ENCODE data around the gene OSBPL8.

The OSBPL8 gene

DNA sequence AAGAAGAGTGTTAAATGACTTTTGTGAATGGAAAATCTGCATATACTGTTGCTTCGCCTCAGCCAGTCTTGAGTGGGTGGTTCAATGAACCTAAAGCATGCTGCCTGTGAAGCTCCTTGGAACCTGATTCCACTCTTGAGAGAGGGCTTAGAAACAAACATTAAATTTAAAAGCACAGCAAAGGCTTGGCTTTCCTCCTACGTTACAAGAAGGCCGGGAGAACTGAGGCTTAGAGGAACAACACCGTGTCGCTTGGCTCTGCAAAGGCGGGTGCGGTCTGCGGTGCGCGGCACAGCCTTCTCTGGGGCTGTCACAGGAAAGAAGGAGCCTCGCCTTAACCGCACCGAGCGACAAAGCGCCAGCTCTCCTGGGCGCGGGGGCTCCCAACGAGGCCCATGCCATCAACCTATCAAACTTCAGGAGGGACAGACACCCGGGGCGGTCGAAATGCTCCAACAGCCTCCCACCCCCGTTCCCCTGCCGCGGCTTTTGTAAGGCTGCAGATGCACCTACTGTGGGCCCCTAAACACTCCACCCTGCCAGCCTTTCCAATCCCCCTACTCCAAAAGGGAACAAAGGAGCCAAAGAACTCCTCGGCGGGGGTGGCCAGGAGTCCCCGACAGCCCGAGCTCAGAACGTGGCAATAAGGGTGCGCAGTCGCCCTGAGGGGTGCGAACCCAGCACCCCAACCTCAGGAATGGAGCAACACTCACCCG is 729 bp downstream of the OSBPL8 start:
- peak; percentile 56 to 68 (median 62) for DNase-seq (ENCODE audit: low read depth in 2 of 3, low spot score in 2 of 3)

DNA sequence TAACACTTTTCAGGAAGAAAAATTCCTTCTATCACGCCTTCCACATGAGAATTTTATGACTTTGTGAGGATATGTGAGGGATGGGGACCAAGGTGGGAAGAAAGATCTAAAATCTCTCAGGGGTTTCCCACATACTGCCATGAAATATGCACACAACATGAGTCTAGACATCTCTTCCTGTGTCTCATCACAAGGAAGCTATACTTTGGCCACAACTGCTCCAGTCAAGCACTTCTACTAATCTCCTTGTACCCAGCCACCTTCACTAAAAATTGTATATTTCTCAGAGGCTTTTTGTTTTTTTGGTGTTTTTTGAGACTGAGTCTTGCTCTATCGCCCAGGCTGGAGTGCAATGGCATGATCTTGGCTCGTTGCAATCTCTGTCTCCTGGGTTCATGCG is 3.2 kb downstream of the OSBPL8 start:
- no peak for DNase-seq (ENCODE audit: low read depth in 2 of 3, low spot score in 2 of 3)

DNA sequence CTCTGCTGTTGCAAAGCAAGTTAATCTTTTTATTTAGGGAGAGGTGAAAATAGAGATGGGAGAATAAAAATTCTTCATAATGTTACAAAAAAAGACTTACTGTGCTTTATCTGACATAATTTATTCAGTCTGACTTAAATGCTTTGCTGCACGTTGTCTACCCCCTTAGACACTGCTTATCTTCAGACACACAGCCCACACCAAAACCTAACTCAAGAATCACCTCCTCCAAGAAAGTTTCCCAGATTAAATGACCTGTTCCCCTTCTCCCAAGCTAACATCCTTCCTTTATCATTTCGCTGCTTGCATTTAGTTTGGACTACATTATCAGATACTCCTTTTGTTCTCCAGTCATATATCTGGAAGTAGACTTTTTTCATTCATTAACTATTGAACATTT is 3.8 kb downstream of the OSBPL8 start:
- no peak for DNase-seq (ENCODE audit: low read depth in 2 of 3, low spot score in 2 of 3)

DNA sequence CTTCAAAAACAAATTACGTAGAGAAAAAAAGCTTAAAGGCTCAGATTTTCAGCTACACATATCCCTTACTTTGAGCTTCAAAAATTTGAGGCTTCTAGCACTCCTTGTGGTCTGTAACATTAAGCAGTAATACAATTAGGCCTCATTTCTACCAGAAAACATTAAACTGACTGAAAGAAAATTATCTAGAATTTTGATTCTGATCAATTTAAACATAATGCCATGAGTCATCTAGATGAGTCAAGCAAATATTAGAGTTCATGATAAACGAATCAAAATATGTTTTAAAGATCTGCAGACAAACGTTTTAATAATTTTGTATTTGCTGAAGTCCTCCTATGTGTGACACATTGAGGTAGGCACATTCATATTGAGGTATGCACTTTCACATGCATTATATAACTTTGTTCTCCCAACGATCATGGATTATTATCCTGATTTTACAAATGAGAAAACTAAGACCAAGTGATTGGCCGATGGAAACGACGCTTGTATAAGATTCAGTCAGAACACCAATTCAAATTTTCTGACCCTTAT is 4.3 kb downstream of the OSBPL8 start:
- no peak for DNase-seq (ENCODE audit: low read depth in 2 of 3, low spot score in 2 of 3)

DNA sequence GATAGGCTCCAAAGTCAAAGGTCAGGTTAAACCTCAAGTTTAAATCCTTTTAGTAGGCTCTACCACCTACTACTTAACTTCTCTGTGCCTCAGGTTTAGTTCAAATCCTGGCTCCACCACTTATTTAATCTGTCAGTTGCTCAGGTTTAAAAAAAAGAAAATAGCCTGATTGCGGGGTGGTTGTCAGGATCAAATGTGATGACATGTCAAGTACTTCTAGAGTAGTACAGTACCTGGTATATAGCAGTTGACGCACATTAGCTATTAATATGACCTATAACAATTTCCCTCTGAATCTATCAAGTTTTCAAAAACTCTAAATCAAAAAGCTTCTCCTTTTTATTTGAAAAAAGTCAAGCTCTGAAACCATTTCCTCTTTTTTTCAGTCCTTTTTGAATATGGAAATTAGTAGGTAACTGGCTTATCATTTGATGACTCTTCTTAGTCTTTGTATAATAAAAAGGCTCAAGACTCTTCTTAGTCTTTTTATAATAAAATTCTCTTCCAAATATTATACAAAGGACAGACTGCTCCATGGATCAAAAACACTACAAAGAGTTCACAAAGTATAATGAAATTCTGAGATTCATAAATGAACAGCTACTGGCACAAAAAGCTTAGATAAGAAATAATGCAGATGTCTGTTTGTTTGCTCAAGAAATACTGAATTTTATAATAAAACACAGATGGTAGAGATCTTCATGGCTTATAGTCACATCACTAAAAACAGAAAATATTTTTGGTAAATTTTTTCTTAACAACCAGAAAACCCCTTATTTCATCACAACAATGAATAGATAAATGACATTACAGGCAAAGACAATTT is 5.0 kb downstream of the OSBPL8 start:
- DNase-seq (ENCODE audit: low read depth in 2 of 3, low spot score in 2 of 3) = no peak

DNA sequence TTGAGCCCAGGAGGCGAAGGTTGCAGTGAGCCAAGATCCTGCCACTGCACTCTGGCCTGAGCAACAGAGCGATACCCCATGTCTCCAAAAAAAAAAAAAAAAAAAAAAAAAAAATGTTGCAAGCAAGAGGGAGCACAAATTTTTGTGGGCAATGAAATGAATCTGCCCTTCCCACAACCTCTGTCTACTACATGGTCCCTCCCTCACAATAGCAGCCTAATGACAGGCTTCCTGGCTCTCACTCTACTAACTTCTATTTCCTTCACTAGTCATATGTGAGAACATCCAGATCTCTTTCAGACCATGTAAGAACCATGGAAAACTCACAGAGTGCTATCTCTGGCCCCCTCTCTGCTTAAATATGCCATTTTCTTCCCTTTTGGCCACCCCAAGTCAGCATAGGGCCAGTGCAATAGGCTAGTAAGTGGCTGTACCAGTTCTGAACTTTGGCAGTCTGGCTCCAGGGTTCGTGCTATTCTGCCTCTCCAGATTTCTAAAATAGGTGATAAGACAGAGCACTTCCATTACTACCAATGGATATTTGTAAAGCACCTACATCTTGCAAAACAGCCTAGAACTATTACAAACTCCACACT is 7.1 kb downstream of the OSBPL8 start:
- DNase-seq (ENCODE audit: low read depth in 2 of 3, low spot score in 2 of 3) = no peak

DNA sequence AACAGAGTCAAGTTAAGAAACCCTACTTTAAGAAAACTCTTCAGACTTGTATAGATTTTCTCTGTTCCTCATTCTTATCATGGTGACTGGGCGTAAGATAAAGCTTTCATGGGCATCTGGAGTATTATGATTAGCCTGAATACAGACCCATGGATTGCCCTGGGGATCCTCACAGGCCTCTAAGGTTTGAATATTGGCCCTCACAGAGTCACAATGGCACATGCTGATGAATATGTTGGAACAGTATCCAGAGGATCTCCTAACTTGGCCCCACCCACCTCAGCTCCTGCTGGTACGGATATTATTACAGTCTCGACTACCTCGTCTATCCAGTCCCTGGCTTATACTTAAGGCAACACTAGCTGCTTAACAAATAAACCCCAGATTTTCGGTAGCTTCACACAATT is 8.1 kb downstream of the OSBPL8 start:
- DNase-seq (ENCODE audit: low read depth in 2 of 3, low spot score in 2 of 3) = no peak

DNA sequence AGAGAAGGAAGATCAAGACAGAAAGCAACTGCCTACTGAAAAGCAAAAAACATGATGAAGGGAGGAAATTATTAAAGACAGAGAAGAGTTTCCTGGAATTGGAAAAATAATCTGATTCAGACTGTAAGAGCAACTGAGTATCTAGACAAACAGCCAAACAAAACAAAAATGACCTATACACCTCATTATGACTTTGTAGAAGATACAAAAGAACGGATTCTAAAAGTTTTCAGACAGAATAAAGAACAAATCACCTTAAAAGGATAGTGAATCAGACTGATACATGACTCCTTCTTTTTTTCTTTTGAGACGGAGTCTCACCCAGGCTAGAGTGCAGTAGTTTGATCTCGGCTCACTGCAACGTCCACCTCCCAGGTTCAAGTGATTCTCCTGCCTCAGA is 10.4 kb downstream of the OSBPL8 start:
- no peak for DNase-seq (ENCODE audit: low read depth in 2 of 3, low spot score in 2 of 3)

DNA sequence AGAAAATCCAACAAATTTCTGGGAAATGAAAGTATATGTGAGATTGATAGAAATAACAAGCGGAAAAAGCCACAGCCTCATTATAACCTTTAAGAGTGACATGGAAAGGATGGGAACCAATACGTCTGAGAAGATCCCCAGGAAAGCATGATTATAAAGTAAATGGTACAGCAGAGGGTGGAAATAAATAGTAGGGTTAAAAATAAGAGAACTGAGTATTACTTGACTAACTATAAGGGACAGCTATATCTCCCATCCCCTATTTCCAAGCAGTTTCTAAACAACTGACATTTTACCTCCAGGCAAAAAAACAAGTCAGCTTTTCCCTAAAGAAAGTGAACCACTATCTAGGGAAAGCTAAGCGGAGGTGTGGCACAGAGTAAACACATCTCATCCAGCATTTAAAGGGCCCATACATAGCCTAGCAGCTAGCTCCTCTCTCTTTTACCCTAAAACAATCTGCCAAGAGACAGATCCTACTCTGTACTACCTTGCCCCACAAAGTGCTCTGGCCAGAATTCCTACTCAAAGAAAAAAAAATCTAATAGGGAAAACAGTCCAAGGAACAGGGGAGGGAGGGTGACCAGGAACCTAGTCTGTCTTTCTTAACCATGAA is 11.2 kb downstream of the OSBPL8 start:
- no peak for DNase-seq (ENCODE audit: low read depth in 2 of 3, low spot score in 2 of 3)

DNA sequence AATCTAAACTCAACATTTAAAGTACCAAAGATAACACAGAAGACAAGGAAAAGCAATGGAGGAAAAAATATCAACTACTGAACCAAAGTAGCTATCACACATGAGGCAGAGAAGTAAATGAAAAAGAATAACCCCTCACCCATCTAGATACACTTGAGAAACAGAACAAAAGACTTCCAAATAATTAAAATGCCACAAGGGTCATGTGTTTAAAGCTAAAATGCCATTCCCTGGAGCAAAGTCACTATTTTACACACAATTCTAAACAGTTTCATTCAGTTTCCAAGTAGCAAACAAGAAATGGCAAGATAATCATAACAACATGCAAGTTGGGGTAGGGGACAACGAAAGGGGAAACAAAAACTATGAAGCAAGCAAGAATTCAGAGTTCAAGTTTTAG is 12.0 kb downstream of the OSBPL8 start:
- DNase-seq (ENCODE audit: low read depth in 2 of 3, low spot score in 2 of 3) = no peak

DNA sequence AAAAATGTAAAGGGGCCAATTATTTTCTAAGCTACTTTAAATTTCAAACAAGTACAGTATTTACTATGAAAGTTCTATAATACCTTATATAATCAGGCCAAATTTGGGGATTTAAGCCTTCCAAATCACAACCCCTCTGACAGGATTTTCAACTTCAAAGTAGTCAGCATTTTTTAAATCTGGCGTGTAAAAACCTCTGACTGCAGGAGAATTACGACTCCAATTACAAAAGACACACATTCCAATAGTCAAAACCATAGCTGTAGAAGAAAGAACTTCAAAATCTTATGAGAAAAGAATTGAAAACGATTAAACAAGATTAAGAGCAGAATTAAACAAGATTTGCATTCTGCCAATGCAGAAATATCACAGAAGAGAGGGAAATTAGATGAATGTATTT is 12.7 kb downstream of the OSBPL8 start:
- no peak for DNase-seq (ENCODE audit: low read depth in 2 of 3, low spot score in 2 of 3)

DNA sequence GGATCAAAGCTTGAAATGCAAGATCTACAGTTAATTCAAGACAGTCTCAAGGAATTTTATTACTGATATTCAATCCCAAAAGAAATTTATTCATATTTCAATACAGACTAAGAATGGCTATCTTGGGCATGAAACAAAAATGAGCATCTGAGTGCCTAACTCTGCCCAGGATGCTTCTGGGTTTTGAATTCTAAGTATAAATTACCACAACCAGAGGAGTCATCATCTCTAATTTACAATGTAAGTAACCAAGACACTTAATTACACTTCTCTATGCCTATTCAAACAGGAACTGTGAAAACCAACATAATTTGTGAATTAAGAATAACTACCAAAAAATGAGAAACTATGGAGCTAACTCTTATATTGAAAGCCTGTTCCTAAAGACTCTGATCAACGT is 14.1 kb downstream of the OSBPL8 start:
- no peak for DNase-seq (ENCODE audit: low read depth in 2 of 3, low spot score in 2 of 3)

DNA sequence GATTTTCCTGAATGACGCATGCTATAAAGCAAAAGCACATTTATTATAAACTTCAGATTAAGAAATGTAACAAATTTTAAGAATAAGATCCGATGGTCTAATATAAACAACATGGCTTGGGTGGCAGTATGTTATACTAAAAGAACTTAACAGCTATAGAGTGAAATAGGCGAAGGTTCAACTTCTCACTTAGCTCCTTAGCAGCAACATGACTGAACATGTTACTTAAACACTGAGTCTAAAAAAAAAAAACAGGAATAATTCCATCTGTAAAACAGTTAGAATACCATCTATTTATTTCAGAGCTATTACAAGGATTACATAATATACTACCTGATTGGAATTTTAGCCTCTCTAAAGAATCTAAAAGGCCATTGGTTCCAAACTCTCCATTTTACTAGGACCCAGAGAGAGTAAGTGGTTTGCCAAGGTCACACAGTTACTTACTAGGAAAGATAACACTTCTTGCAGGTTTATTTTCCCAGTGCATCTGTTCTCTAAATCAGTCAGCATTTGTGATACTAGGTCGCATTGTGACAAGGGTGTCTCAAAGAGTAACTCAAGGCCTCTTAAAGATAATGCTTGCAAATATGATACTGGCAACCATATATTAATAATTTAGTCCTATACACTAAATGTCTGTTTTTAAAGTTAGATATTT is 14.8 kb downstream of the OSBPL8 start:
- DNase-seq (ENCODE audit: low read depth in 2 of 3, low spot score in 2 of 3) = no peak

DNA sequence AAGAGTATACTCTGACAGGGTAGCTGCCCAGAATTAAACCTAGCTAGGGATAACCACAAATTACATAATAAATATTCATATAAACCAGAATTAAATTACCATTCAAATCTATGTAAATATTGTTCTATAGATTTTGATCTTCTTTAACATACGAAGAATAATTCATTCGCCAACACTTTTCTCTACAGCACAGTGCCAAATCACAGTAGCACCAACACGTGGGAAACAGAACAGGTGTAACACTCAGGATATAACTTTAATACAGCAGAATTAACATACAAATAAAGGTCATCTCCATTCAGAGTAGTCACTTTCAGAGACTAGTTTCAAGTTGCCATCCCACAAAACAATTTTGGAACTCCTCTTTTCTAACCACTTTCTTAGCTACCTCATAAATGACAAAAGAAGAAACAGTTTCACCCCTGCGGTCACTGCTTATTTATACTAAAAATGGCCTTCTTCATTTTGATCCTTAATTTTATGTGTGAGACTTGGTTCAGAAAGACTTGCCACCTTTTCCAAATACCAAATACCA is 15.7 kb downstream of the OSBPL8 start:
- no peak for DNase-seq (ENCODE audit: low read depth in 2 of 3, low spot score in 2 of 3)

DNA sequence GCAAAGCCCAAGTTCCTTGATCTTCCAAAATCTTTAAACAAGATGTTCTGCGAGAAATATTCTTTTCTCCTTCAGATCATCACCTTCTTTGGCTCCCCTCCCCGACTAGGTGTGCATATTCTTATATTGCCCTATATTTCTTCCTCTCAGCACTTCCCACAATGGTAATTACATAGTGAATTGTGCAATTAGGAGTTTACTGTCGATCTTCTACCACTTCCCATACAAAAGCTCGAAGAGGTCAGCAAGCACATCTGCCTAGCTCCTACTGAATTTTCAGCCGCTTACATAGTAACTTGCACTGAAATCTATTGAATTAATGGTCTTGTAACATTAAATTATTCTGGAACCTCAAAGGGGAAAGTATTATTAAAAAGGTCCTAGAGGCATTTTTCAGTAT is 16.7 kb downstream of the OSBPL8 start:
- DNase-seq (ENCODE audit: low read depth in 2 of 3, low spot score in 2 of 3) = no peak

DNA sequence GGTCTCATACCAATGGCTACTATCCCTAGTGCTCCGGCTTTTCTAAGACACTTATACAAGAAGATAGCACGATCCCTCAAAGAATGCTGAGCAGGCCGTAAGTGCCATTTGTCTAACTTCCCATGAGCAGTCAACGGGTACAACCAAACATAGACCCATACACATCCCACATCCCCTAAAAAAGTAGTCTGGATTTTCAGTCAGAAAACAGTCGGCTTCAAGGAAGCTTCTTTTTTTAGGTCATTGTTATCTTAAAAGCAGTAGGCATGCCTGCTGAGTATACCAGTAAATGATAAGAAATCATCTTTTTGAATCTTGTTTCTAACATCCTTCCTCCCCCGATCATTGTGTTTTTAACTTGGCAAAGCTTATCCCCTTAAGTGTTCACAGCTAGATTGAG is 19.8 kb downstream of the OSBPL8 start:
- DNase-seq (ENCODE audit: low read depth in 2 of 3, low spot score in 2 of 3) = no peak

DNA sequence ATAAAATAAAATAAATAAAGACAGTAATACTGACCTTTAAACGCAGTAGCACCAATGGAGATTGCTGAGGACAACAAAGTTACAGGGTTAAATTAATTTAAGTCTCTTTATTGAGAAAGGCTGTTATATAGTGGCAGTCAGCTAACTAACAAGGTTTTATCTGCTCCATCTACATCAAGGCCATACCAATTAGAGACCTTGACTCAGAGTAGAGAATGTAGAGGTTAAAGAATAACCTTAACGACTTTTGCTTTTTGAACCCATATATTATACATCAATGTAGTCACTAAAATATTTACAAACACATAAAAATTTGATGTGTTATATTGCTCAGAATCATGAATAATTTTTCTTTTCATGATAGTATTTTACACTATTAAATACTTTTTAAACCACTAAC is 21.6 kb downstream of the OSBPL8 start:
- DNase-seq (ENCODE audit: low read depth in 2 of 3, low spot score in 2 of 3) = no peak

DNA sequence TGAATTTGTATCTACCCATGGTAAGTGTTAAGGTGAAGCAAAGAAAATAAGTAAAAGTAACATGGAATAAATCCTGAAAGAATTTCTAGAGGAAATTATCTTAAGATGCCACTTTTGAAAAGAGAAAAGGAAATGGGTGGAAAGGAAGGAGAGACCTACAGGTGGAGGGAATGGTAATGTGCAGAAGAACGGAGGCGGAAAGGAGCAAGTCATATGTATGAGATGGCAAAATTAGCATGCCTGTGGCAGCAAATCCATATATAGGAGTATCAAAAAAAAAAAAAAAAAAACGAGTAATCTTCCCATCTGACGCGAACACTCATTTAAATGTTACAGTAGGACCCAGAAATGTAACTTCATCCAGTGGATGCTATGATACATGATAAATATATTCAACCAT is 23.0 kb downstream of the OSBPL8 start:
- no peak for DNase-seq (ENCODE audit: low read depth in 2 of 3, low spot score in 2 of 3)

DNA sequence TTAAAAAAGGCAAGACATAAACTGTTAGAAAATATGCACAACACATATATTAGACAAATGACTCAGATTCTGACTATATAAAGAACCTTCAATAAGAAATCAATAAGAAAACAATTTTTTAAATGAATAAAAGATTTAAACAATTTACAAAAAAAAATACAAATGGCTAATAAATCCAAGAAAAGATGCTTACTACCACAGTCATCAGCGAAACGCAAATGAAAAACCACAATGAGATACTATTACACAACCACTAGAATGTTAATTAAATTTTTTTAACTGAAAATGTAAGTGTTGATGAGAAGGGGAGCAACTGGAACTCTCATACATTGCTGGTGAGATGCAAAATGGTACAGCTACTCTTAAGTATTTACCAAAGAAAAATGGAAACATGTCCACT is 24.4 kb downstream of the OSBPL8 start:
- DNase-seq (ENCODE audit: low read depth in 2 of 3, low spot score in 2 of 3) = no peak

DNA sequence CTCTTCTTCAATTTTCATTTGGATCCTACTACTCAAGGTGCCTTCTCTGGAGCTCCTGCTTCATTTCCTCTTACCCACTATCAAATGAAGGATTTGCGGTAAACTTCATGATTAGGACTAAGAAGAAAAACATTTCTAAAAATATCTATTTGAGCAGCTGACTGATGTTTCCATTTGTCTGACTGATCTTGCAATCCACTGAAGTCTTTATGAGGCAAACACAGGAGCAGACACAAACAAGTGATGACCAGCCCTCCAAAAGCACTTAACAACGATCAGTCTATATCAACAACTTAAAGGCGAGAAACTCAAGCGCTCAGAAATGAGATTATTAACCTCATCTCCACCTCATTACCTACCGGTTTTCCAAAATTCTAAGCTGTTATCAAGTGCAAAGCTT is 26.2 kb downstream of the OSBPL8 start:
- no peak for DNase-seq (ENCODE audit: low read depth in 2 of 3, low spot score in 2 of 3)

DNA sequence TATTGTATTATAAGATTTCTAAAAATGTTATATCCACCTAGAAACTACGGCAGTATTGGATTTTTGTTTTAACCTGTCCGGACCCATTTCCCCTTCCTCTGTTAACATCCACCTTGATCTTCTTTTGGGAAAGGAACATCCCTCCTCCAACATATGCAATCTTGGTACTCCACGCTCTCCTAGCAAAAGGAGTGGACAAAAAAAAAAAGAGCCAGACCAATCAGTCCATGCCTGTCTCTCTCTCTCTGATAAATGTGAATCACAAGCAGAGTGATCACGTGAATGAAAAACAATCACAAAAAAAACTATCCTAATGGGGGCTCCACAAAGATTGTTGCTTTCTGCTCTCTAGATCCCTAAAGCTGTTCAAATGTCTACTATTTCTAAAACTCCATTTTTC is 27.1 kb downstream of the OSBPL8 start:
- DNase-seq (ENCODE audit: low read depth in 2 of 3, low spot score in 2 of 3) = no peak

Measured in activated CD8-positive, alpha-beta memory T cell treated with anti-CD3 and anti-CD28 coated beads for 48 hours (primary cell).